ENCODE results near the gene KMT5B.

GRCh38 chr11:68165601-68166000, 47.5 kb downstream of the KMT5B start:
- TF ChIP-seq, protein P1, sequence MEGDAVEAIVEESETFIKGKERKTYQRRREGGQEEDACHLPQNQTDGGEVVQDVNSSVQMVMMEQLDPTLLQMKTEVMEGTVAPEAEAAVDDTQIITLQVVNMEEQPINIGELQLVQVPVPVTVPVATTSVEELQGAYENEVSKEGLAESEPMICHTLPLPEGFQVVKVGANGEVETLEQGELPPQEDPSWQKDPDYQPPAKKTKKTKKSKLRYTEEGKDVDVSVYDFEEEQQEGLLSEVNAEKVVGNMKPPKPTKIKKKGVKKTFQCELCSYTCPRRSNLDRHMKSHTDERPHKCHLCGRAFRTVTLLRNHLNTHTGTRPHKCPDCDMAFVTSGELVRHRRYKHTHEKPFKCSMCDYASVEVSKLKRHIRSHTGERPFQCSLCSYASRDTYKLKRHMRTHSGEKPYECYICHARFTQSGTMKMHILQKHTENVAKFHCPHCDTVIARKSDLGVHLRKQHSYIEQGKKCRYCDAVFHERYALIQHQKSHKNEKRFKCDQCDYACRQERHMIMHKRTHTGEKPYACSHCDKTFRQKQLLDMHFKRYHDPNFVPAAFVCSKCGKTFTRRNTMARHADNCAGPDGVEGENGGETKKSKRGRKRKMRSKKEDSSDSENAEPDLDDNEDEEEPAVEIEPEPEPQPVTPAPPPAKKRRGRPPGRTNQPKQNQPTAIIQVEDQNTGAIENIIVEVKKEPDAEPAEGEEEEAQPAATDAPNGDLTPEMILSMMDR (IDR thresholded peaks at IDR 0.05), result no peak
- TF ChIP-seq EP300 (IDR thresholded peaks at IDR 0.05) (no peak), POLR2A (IDR thresholded peaks at IDR 0.05) (no peak)

Measured in ovary (tissue), 3 donors.